GM10847 (cell line): ENCODE data around the gene PRR5L.

Experiments used
- POLR2A ChIP-seq: IDR thresholded peaks from 2 replicates; pipeline ENCODE4 v1.6.1; 2011; ENCODE audit not compliant: insufficient read length; ENCODE audit errors: extremely low read depth

The PRR5L gene

GRCh38 chr11:36360826-36361415 is 64.8 kb downstream of the PRR5L start:
- no peak for TF ChIP-seq POLR2A

GRCh38 chr11:36361472-36361871 is 65.4 kb downstream of the PRR5L start:
- no peak for TF ChIP-seq POLR2A

- no peak for TF ChIP-seq POLR2A
Measured at GRCh38 chr11:36361901-36362391, 65.9 kb downstream of the PRR5L start.

- no peak for TF ChIP-seq POLR2A
Measured at GRCh38 chr11:36362902-36363301, 66.8 kb downstream of the PRR5L start.

- no peak for TF ChIP-seq POLR2A
Measured at GRCh38 chr11:36363361-36364268, 67.5 kb downstream of the PRR5L start.

- no peak for TF ChIP-seq POLR2A
Measured at GRCh38 chr11:36364551-36365325, 68.7 kb downstream of the PRR5L start.

- TF ChIP-seq POLR2A: no peak
Measured at GRCh38 chr11:36365907-36366306, 69.8 kb downstream of the PRR5L start.

- TF ChIP-seq POLR2A: no peak
Measured at GRCh38 chr11:36367806-36368680, 72.0 kb downstream of the PRR5L start.

GRCh38 chr11:36371181-36371580 is 75.1 kb downstream of the PRR5L start:
- no peak for TF ChIP-seq POLR2A

- no peak for TF ChIP-seq POLR2A
Measured at GRCh38 chr11:36371590-36371989, 75.5 kb downstream of the PRR5L start.

- no peak for TF ChIP-seq POLR2A
Measured at GRCh38 chr11:36372101-36372771, 76.1 kb downstream of the PRR5L start.

- no peak for TF ChIP-seq POLR2A
Measured at GRCh38 chr11:36373016-36374010, 77.2 kb downstream of the PRR5L start.

GRCh38 chr11:36374726-36375125 is 78.6 kb downstream of the PRR5L start:
- no peak for TF ChIP-seq POLR2A
